GM12873 (cell line): ENCODE data around the gene CNOT1.

Experiments used
- TF ChIP-seq, protein P1 (sequence below): IDR thresholded peaks from 2 replicates; pipeline ENCODE4 v1.5.1; 2012; ENCODE audit warnings: low read depth, mild to moderate bottlenecking, moderate library complexity, low read length, control low read depth; ENCODE audit not compliant: insufficient read depth; ENCODE audit errors: missing control alignments

Gene CNOT1

DNA sequence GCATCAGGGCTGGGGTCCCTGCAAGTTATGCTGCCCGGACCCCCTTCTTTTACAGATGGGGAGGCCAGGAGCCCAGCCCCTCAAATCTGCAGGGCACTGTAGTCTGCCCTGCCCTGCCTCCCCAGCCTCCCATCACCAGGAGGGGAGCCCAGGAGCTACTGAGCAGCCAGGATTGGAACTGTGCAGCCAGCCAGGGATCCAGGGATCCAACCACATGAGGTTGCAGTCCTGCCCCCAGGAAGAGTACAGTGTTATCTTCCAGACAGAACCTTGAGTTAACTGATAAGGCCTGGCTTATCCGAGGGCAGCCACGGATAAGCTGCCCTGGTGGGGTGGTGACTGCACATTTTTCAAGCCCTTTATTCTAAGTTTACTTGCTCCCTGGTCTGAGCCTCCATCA, 141.1 kb downstream of the CNOT1 start:
- TF ChIP-seq, protein P1, sequence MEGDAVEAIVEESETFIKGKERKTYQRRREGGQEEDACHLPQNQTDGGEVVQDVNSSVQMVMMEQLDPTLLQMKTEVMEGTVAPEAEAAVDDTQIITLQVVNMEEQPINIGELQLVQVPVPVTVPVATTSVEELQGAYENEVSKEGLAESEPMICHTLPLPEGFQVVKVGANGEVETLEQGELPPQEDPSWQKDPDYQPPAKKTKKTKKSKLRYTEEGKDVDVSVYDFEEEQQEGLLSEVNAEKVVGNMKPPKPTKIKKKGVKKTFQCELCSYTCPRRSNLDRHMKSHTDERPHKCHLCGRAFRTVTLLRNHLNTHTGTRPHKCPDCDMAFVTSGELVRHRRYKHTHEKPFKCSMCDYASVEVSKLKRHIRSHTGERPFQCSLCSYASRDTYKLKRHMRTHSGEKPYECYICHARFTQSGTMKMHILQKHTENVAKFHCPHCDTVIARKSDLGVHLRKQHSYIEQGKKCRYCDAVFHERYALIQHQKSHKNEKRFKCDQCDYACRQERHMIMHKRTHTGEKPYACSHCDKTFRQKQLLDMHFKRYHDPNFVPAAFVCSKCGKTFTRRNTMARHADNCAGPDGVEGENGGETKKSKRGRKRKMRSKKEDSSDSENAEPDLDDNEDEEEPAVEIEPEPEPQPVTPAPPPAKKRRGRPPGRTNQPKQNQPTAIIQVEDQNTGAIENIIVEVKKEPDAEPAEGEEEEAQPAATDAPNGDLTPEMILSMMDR = no peak

GRCh38 chr16:58487566-58488351, 141.9 kb downstream of the CNOT1 start:
- TF ChIP-seq, protein P1 = peak; percentile 92

- TF ChIP-seq, protein P1 = no peak
Observed at GRCh38 chr16:58485184-58485887, 144.3 kb downstream of the CNOT1 start.

- TF ChIP-seq, protein P1 = no peak
Observed at GRCh38 chr16:58481931-58482330, 147.7 kb downstream of the CNOT1 start.

GRCh38 chr16:58481226-58481869, 148.3 kb downstream of the CNOT1 start:
- TF ChIP-seq, protein P1 = no peak

GRCh38 chr16:58478427-58478826, 151.2 kb downstream of the CNOT1 start:
- TF ChIP-seq, protein P1 = no peak

GRCh38 chr16:58476791-58477190, 152.8 kb downstream of the CNOT1 start:
- TF ChIP-seq, protein P1 = no peak
